PC-9 (cell line): ENCODE data around the gene OGFOD2. TPM values are rescaled to one million over a fixed set of nuclear protein-coding genes. Genes with fewer than 3 reads are reported as not detected.

Source experiments
- BruUV-seq: library from RNA; stranded (reverse); fragments of 400-500 nt; replicated peaks from 2 replicates; lab custom pipeline; 2021; lab: Mats Ljungman, UMichigan
- CTCF ChIA-PET: fragments of 300-600 bp; sonication (Branson Sonifier 250); formaldehyde crosslinking; loops from one replicate; lab custom pipeline; 2022; ENCODE audit warnings: antibody characterized with exemption; lab: Charles Lee
- POLR2A ChIA-PET: fragments of 300-600 bp; sonication (Branson Sonifier 250); formaldehyde crosslinking; loops from one replicate; lab custom pipeline; 2022; ENCODE audit warnings: antibody characterized with exemption; ENCODE audit not compliant: unreplicated experiment; lab: Charles Lee
- DNase-seq, 2 experiments: peaks; one replicate each; pipeline versions ENCODE4 v3.0.0 to v3.0.0-alpha.2; 2015 to 2022; ENCODE audit warnings: mixed read lengths in 1 of 2
- H2AFZ ChIP-seq: fragments of 200-600 bp; sonication (generic); 2 replicates; pipeline ENCODE4 v1.8.1; 2017; ENCODE audit warnings: antibody characterized with exemption
- H3F3A ChIP-seq: fragments of 200-600 bp; sonication (generic); 2 replicates; pipeline ENCODE4 v1.8.1; 2017; ENCODE audit warnings: antibody characterized with exemption, mild to moderate bottlenecking, low read depth; ENCODE audit not compliant: insufficient read depth
- H3K27ac ChIP-seq: fragments of 200-600 bp; sonication (generic); 2 replicates; pipeline ENCODE4 v1.6.1; 2016; ENCODE audit warnings: mixed run types
- H3K27me3 ChIP-seq: fragments of 200-600 bp; sonication (generic); 2 replicates; pipeline ENCODE4 v1.6.1; 2016; ENCODE audit warnings: low read depth, mixed run types; ENCODE audit not compliant: insufficient read depth
- H3K36me3 ChIP-seq: fragments of 200-600 bp; sonication (generic); 2 replicates; pipeline ENCODE4 v1.6.1; 2016; ENCODE audit warnings: low read depth, mixed run types
- H3K4me1 ChIP-seq: fragments of 200-600 bp; sonication (generic); replicated peaks from 2 replicates; pipeline ENCODE4 v1.6.1; 2016; ENCODE audit warnings: mixed run types; ENCODE audit not compliant: insufficient read depth
- H3K4me2 ChIP-seq: fragments of 200-600 bp; sonication (generic); 2 replicates; pipeline ENCODE4 v1.6.1; 2017; ENCODE audit warnings: mixed run types
- H3K4me3 ChIP-seq: fragments of 200-600 bp; sonication (generic); 2 replicates; pipeline ENCODE4 v1.6.1; 2016; ENCODE audit warnings: mixed run types
- H3K79me2 ChIP-seq: fragments of 200-600 bp; sonication (generic); 2 replicates; pipeline ENCODE4 v1.6.1; 2017; ENCODE audit warnings: low read depth, mixed run types
- H3K9me2 ChIP-seq: fragments of 200-600 bp; sonication (generic); 2 replicates; pipeline ENCODE4 v1.8.1; 2017; ENCODE audit warnings: mild to moderate bottlenecking; ENCODE audit not compliant: insufficient read depth
- H3K9me3 ChIP-seq: fragments of 200-600 bp; sonication (generic); 2 replicates; pipeline ENCODE4 v1.8.1; 2016; ENCODE audit warnings: low read depth; ENCODE audit not compliant: insufficient read depth
- H4K20me1 ChIP-seq: fragments of 200-600 bp; sonication (generic); 2 replicates; pipeline ENCODE4 v1.8.1; 2017; ENCODE audit not compliant: insufficient read depth
- EZH2 ChIP-seq: fragments of 200-600 bp; sonication (generic); IDR thresholded peaks from 2 replicates; pipeline ENCODE4 v1.8.0; 2017; ENCODE audit warnings: antibody characterized with exemption, low read depth
- intact Hi-C: fragments of 100-400 bp; cut with micrococcal nuclease; formaldehyde crosslinking; loops from one replicate; pipeline ENCODE4 v1.10.0; 2022; ENCODE audit not compliant: unreplicated experiment
- total RNA-seq: library from RNA; stranded (reverse); gene quantifications from 2 replicates; pipeline ENCODE4 v1.2.3, GENCODE V29; 2021
- TF ChIP-seq, protein P1 (sequence below): fragments of 200-600 bp; sonication (generic); conservative IDR thresholded peaks from 2 replicates; pipeline ENCODE4 v1.6.1; 2017; ENCODE audit warnings: mixed run types, antibody characterized with exemption, mild to moderate bottlenecking, moderate library complexity

OGFOD2 gene
- total RNA-seq, 1 experiment from 2014 or later, result 33.5 TPM

DNA sequence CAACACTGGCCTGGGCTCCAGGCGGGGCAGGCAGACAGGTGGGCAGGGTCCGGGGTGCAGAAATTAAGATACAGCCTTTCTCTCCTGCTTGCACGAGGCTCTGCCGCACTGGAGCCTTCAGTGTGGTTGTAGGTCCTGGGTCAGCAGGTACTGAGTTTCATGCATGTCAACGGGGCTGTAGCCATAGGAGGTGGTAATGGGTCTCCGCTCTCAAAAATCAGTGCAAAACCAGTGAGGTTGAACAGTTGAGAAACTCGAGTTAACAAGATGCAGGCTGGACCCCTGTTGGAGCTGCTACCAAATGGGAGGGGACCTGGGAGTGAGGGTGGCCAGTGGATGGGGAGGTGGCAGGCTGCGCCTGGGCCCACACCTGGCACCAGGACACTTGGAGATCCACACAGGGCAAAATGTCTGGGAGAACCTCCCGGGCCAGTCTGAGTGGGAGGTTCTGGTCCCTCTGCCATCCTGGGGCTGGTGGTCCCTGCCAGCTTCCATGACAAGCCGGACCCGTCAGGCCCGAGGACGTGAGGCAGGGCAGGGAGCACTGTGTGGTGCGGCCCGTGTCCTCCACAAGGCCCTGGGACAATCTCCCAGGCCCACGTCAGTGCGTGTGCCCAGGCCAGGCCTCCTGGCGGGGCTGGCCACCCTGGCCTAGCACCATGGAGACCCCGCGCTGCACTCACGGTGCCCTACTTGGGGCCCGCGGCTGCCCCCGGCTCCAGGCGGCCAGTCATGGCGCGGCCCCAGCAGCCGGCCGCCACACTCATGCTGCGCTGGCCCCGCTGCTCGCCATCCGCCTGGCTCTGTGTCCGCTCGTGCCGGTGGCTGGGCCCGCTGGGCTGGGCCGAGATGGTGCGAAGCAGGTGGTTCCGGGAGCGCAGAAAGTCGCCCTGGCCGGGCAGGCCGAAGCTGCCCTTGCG, 10.6 kb downstream of the OGFOD2 start:
- H4K20me1 ChIP-seq, result no peaks in the 10 kb centered on the region
- ChIA-PET CTCF (no interaction called here), POLR2A (no interaction called here)
- no peak overlapping the region for H3K4me3 ChIP-seq
- no peak overlapping the region for H3K4me2 ChIP-seq
- H3K4me1 ChIP-seq, result peaks cover 7% of the 10 kb centered on the region; the same call in 1 of the 2 replicates
- H3K9me3 ChIP-seq, result no peaks in the 10 kb centered on the region
- no TSS peak for BruUV-seq
- no peaks in the 10 kb centered on the region for H3K36me3 ChIP-seq
- no peak overlapping the region for H2AFZ ChIP-seq
- intact Hi-C loops, result loop anchor here (10.0 kb wide), 1 partner anchor 179 kb away; no protein-coding TSS in a partner anchor
- peaks cover 6% of the 10 kb centered on the region; the same call in 1 of the 2 replicates for H3F3A ChIP-seq
- peaks cover 19% of the 10 kb centered on the region for H3K79me2 ChIP-seq
- no peak for DNase-seq
- no peaks in the 10 kb centered on the region for H3K27me3 ChIP-seq
- H3K27ac ChIP-seq, result no peak overlapping the region
- TF ChIP-seq EZH2, result no peak
- TF ChIP-seq, protein P1, sequence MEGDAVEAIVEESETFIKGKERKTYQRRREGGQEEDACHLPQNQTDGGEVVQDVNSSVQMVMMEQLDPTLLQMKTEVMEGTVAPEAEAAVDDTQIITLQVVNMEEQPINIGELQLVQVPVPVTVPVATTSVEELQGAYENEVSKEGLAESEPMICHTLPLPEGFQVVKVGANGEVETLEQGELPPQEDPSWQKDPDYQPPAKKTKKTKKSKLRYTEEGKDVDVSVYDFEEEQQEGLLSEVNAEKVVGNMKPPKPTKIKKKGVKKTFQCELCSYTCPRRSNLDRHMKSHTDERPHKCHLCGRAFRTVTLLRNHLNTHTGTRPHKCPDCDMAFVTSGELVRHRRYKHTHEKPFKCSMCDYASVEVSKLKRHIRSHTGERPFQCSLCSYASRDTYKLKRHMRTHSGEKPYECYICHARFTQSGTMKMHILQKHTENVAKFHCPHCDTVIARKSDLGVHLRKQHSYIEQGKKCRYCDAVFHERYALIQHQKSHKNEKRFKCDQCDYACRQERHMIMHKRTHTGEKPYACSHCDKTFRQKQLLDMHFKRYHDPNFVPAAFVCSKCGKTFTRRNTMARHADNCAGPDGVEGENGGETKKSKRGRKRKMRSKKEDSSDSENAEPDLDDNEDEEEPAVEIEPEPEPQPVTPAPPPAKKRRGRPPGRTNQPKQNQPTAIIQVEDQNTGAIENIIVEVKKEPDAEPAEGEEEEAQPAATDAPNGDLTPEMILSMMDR, result no peak
- H3K9me2 ChIP-seq, result no peaks in the 10 kb centered on the region

DNA sequence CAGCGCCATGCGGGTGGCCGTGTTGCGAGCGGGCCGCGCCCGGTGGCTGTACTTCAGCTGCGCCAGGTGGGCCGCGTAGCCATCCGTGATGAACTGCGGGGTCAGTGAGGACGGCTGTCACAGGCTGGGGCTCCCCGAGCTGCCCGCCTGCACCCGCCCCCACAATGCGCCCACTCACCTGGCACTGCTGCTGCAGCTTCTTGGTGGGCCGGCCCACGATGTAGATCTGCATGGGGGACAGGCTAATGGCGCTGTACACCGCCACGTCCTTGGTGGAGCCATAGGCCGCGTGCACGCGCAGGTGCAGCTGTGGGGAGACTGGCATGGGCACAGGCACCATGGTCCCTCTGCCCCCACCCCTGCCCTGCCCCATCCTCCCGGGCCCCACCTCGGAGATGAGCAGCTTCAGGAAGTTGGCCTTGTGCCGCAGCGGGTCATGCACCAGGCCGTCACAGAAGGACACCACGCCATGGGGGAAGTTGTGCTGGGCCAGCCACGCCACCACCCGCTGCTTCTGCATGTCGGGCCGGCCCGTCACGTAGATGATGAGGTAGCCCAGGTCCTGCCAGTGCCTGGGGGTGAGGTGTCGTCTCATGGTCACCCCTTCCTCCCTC, 11.3 kb downstream of the OGFOD2 start:
- no peak overlapping the region for H3K27ac ChIP-seq
- no peaks in the 10 kb centered on the region for H3K9me3 ChIP-seq
- intact Hi-C loops, result loop anchor here (10.0 kb wide), 1 partner anchor 178 kb away; no protein-coding TSS in a partner anchor
- no peak overlapping the region for H3K4me2 ChIP-seq
- H3K27me3 ChIP-seq, result no peaks in the 10 kb centered on the region
- no peaks in the 10 kb centered on the region for H3K36me3 ChIP-seq
- no peak overlapping the region for H3K4me3 ChIP-seq
- peaks cover 7% of the 10 kb centered on the region; the same call in 1 of the 2 replicates for H3K4me1 ChIP-seq
- BruUV-seq, result no TSS peak
- H3F3A ChIP-seq, result peaks cover 6% of the 10 kb centered on the region; the same call in 1 of the 2 replicates
- H4K20me1 ChIP-seq, result no peaks in the 10 kb centered on the region
- POLR2A ChIA-PET, result no interaction called here
- no peak for DNase-seq
- peaks cover 14% of the 10 kb centered on the region for H3K79me2 ChIP-seq
- TF ChIP-seq EZH2, result no peak
- TF ChIP-seq, protein P1, result no peak
- H3K9me2 ChIP-seq, result no peaks in the 10 kb centered on the region
- CTCF ChIA-PET, result no interaction called here
- H2AFZ ChIP-seq, result no peak overlapping the region

DNA sequence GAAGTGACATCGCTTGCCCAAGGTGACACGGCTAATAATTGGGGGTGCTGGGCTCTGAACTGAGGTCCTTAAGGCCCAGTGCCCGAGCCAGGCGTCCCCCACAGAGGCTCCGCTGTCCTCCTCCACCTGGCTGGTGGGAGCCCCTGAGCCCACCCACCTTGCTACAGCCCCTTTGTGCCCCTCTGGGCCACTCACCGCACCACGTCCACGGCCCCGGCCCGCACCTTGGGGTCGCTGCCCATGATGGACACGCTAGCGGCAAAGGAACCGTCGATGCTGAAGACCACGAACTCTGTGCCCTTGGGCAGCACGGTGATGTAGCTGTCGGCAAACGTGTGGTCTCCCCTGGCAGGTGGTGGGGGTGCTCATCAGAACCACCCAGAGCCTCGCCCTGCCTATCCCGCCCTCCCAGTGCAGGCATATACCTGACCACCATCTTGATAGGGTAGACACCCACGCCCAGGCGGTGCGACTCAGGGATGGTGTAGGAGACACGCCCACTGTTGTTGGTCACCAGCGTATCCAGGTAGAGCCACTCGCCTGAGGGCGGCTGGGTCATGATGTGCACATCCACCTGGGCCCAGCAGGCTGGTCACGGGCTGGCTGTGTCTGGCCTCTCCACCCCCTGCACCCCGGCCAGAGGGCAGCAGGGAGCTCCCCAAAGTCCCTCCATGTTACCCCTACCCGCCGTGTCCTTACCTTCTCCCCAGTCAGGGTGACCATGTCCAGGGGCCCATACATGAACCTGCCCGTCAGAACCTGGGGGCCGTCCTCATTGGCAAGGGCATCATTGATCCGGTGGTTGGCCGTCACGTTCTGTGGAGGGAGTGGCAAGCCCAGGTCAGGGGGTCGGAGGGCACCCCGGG, 12.3 kb downstream of the OGFOD2 start:
- CTCF ChIA-PET, result no interaction called here
- no peaks in the 10 kb centered on the region for H3K4me1 ChIP-seq

More for the DNA sequence above, 12.3 kb downstream of the OGFOD2 start:
- intact Hi-C loops, result loop anchor here (10.0 kb wide), 1 partner anchor 177 kb away; no protein-coding TSS in a partner anchor
- Histone ChIP-seq H3F3A (peaks cover 5% of the 10 kb centered on the region; the same call in 1 of the 2 replicates), H3K36me3 (no peaks in the 10 kb centered on the region), H3K9me2 (no peaks in the 10 kb centered on the region), H3K27me3 (no peaks in the 10 kb centered on the region), H4K20me1 (no peaks in the 10 kb centered on the region), H2AFZ (no peak overlapping the region), H3K9me3 (no peaks in the 10 kb centered on the region), H3K79me2 (0 out of 2 replicates have a peak, but pooled peaks cover 5% of the 10 kb centered on the region), H3K4me2 (no peak overlapping the region), H3K27ac (no peak overlapping the region), H3K4me3 (no peak overlapping the region)
- no peak for TF ChIP-seq EZH2
- TF ChIP-seq, protein P1, result no peak
- DNase-seq, result no peak
- POLR2A ChIA-PET, result no interaction called here
- BruUV-seq, result no TSS peak
